ENCODE measurements around the gene ARHGAP21. TPM values are rescaled to one million over a fixed set of nuclear protein-coding genes. Genes with fewer than 3 reads are reported as not detected.
"Not testable (repeated sequence)": the region's sequence is repeated elsewhere in the genome, so short reads cannot be mapped to it uniquely, and the experiment has no call there.

Gene ARHGAP21
- total RNA-seq, 1 experiment from 2014 or later = 64.2 TPM

GRCh38 chr10:24737001-24737400, 13.3 kb upstream of the ARHGAP21 start:
- no peak for DNase-seq (ENCODE audit: low read depth in 1 of 2, low spot score in 2 of 2)
- H3K4me3 ChIP-seq = no peak overlapping the region

GRCh38 chr10:24731942-24732341, 8.3 kb upstream of the ARHGAP21 start:
- H3K9me3 ChIP-seq (replicated peaks) = no peaks in the 10 kb centered on the region
- H3K27ac ChIP-seq = no peak overlapping the region
- no peaks in the 10 kb centered on the region for H3K4me1 ChIP-seq (replicated peaks)
- H3K27me3 ChIP-seq (replicated peaks) = no peaks in the 10 kb centered on the region
- no peaks in the 10 kb centered on the region for H3K36me3 ChIP-seq
- no peak for DNase-seq (ENCODE audit: low read depth in 1 of 2, low spot score in 2 of 2)
- no peak overlapping the region for H3K4me3 ChIP-seq

More at GRCh38 chr10:24737001-24737400, 13.3 kb upstream of the ARHGAP21 start:
- no peaks in the 10 kb centered on the region for H3K9me3 ChIP-seq (replicated peaks)
- H3K4me1 ChIP-seq (replicated peaks) = no peaks in the 10 kb centered on the region
- H3K27me3 ChIP-seq (replicated peaks) = no peaks in the 10 kb centered on the region
- no peaks in the 10 kb centered on the region for H3K36me3 ChIP-seq
- H3K27ac ChIP-seq = no peak overlapping the region

- no peaks in the 10 kb centered on the region for H3K27me3 ChIP-seq (replicated peaks)
- no peaks in the 10 kb centered on the region for H3K9me3 ChIP-seq (replicated peaks)
- H3K4me3 ChIP-seq = no peak overlapping the region
- no peak for DNase-seq (ENCODE audit: low read depth in 1 of 2, low spot score in 2 of 2)
- no peak overlapping the region for H3K27ac ChIP-seq
- no peaks in the 10 kb centered on the region for H3K4me1 ChIP-seq (replicated peaks)
- H3K36me3 ChIP-seq = no peaks in the 10 kb centered on the region
Observed at GRCh38 chr10:24730811-24731210, 7.1 kb upstream of the ARHGAP21 start.

GRCh38 chr10:24727786-24728185, 4.1 kb upstream of the ARHGAP21 start:
- H3K27ac ChIP-seq = no peak overlapping the region
- H3K9me3 ChIP-seq (replicated peaks) = no peaks in the 10 kb centered on the region
- H3K4me3 ChIP-seq = no peak overlapping the region
- peak in 1 of 2 experiments; percentile 25 for DNase-seq (ENCODE audit: low read depth in 1 of 2, low spot score in 2 of 2)
- no peaks in the 10 kb centered on the region for H3K4me1 ChIP-seq (replicated peaks)
- H3K36me3 ChIP-seq = peaks cover 9% of the 10 kb centered on the region
- H3K27me3 ChIP-seq (replicated peaks) = no peaks in the 10 kb centered on the region

GRCh38 chr10:24726626-24727025, 2.9 kb upstream of the ARHGAP21 start:
- Histone ChIP-seq H3K4me3 (no peak overlapping the region), H3K27me3 (replicated peaks) (no peaks in the 10 kb centered on the region), H3K9me3 (replicated peaks) (no peaks in the 10 kb centered on the region), H3K4me1 (replicated peaks) (peaks cover 5% of the 10 kb centered on the region), H3K36me3 (peaks cover 16% of the 10 kb centered on the region), H3K27ac (no peak overlapping the region)
- DNase-seq (ENCODE audit: low read depth in 1 of 2, low spot score in 2 of 2) = no peak

- peaks cover 22% of the 10 kb centered on the region for H3K36me3 ChIP-seq
- H3K4me1 ChIP-seq (replicated peaks) = peaks cover 11% of the 10 kb centered on the region
- DNase-seq (ENCODE audit: low read depth in 1 of 2, low spot score in 2 of 2); H3K27ac ChIP-seq; H3K27me3 ChIP-seq (replicated peaks); H3K4me3 ChIP-seq; H3K9me3 ChIP-seq (replicated peaks): not testable (repeated sequence)
Observed at GRCh38 chr10:24726029-24726428, 2.3 kb upstream of the ARHGAP21 start.

GRCh38 chr10:24724381-24725228, 918 bp upstream of the ARHGAP21 start:
- Histone ChIP-seq H3K27ac (peak overlapping the region; percentile 62), H3K9me3 (replicated peaks) (no peaks in the 10 kb centered on the region), H3K4me3 (peak overlapping the region; percentile 75), H3K4me1 (replicated peaks) (peaks cover 23% of the 10 kb centered on the region), H3K36me3 (peaks cover 34% of the 10 kb centered on the region), H3K27me3 (replicated peaks) (no peaks in the 10 kb centered on the region)
- peak; percentile 94 to 98 for DNase-seq (ENCODE audit: low read depth in 1 of 2, low spot score in 2 of 2)

- Histone ChIP-seq H3K27ac (peak overlapping the region; percentile 90), H3K27me3 (replicated peaks) (no peaks in the 10 kb centered on the region), H3K36me3 (peaks cover 40% of the 10 kb centered on the region), H3K4me3 (peak overlapping the region; percentile 75), H3K4me1 (replicated peaks) (peaks cover 35% of the 10 kb centered on the region), H3K9me3 (replicated peaks) (no peaks in the 10 kb centered on the region)
- DNase-seq (ENCODE audit: low read depth in 1 of 2, low spot score in 2 of 2) = no peak
Observed at GRCh38 chr10:24723386-24723787, 300 bp downstream of the ARHGAP21 start.

GRCh38 chr10:24722676-24723385, 856 bp downstream of the ARHGAP21 start:
- H3K27ac ChIP-seq = peak overlapping the region; percentile 90
- peak; percentile 65 to 68 for DNase-seq (ENCODE audit: low read depth in 1 of 2, low spot score in 2 of 2)
- no peaks in the 10 kb centered on the region for H3K27me3 ChIP-seq (replicated peaks)
- H3K9me3 ChIP-seq (replicated peaks) = no peaks in the 10 kb centered on the region
- H3K4me3 ChIP-seq = peak overlapping the region; percentile 75
- peaks cover 45% of the 10 kb centered on the region for H3K36me3 ChIP-seq
- H3K4me1 ChIP-seq (replicated peaks) = peaks cover 41% of the 10 kb centered on the region

- Histone ChIP-seq H3K4me3 (peak overlapping the region; percentile 75), H3K27ac (peak overlapping the region; percentile 90), H3K27me3 (replicated peaks) (no peaks in the 10 kb centered on the region), H3K9me3 (replicated peaks) (no peaks in the 10 kb centered on the region), H3K36me3 (peaks cover 52% of the 10 kb centered on the region), H3K4me1 (replicated peaks) (peaks cover 46% of the 10 kb centered on the region)
- peak in 1 of 2 experiments; percentile 33 for DNase-seq (ENCODE audit: low read depth in 1 of 2, low spot score in 2 of 2)
Observed at GRCh38 chr10:24722131-24722675, 1.5 kb downstream of the ARHGAP21 start.

GRCh38 chr10:24721229-24722106, 2.2 kb downstream of the ARHGAP21 start:
- no peak for DNase-seq (ENCODE audit: low read depth in 1 of 2, low spot score in 2 of 2)
- Histone ChIP-seq H3K4me3 (peak overlapping the region; percentile 75), H3K27ac (no peak overlapping the region)

GRCh38 chr10:24720096-24720495, 3.6 kb downstream of the ARHGAP21 start:
- no peaks in the 10 kb centered on the region for H3K27me3 ChIP-seq (replicated peaks)
- H3K9me3 ChIP-seq (replicated peaks) = no peaks in the 10 kb centered on the region
- H3K36me3 ChIP-seq = peaks cover 57% of the 10 kb centered on the region
- DNase-seq (ENCODE audit: low read depth in 1 of 2, low spot score in 2 of 2) = no peak
- H3K4me3 ChIP-seq = peak overlapping the region; percentile 75
- H3K27ac ChIP-seq = no peak overlapping the region
- H3K4me1 ChIP-seq (replicated peaks) = peaks cover 54% of the 10 kb centered on the region

More at GRCh38 chr10:24721229-24722106, 2.2 kb downstream of the ARHGAP21 start:
- H3K36me3 ChIP-seq = peaks cover 57% of the 10 kb centered on the region
- H3K27me3 ChIP-seq (replicated peaks) = no peaks in the 10 kb centered on the region
- H3K9me3 ChIP-seq (replicated peaks) = no peaks in the 10 kb centered on the region
- H3K4me1 ChIP-seq (replicated peaks) = peaks cover 51% of the 10 kb centered on the region

All from SJSA1 (cell line).